NCI-H1105 (cell line): ENCODE data around the gene MLLT10.

Experiments
- DNase-seq: peaks from one replicate; lab custom pipeline; 2025; lab: John Stamatoyannopoulos, UW

MLLT10 gene

DNA sequence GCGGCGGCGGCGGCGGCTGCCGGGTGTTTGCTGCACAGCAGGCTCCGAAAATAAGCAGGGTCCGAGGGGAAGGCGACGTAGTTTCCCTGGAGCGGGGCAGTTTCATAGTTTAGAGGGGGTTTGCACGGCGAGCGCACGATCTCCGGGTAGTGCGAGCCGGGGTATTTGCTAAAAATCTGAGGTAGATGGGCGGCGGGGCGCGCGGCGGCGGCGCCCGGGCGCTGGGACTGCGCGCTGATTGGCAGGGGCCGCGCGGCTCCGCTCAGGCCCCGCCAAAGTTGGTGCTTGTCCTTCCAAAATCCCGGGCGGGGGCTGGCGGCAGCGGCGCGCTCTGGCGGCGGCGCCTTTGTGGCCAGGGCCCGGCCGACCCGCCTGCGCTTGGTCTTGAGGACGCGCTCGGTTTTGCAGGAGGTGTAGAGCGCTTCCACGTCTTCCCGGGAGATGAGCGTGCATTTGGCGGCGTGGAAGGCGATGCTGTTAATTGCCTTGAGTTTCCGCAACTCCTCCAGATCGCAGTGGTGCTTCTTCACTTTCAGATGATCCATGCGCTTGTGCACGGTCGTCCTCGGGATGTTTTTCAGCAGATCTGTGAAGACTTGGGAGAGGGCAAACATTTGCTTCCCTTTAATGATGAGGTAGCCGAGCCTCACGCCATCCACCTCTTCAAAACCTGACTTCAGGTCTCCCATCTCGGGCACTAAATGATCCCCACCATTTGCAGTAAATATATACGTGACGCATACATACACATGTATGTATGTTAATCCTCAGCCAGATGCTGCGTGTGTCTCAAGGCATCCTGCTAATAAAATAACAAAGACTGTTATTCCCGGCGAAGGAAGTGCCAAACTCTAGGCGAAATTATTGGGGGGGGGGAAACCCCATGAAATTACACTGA, 16.6 kb upstream of the MLLT10 start:
- DNase-seq = no peak

DNA sequence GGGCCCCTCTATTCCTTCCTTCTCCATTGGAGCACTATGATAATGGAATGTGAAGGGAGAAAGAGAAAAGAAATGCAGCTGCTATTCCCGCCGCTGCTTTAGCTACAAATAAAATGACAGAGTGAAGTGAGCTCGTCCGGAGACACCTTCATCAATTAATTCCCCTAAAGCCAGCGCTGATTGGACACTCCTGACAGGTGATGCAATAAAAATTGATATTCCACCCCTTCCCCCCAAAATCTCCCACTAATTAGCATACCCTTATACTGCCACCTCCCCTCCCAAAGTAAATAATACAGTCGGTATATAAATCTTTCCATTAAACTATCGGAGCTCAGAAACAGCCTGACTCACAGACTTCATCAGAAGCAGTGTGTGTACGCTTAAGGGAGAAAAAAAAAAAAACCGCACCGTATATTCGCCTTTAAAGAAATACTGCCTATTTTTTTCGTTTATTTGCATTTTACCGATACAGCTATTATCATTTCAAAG, 15.8 kb upstream of the MLLT10 start:
- peak; percentile 62 for DNase-seq

DNA sequence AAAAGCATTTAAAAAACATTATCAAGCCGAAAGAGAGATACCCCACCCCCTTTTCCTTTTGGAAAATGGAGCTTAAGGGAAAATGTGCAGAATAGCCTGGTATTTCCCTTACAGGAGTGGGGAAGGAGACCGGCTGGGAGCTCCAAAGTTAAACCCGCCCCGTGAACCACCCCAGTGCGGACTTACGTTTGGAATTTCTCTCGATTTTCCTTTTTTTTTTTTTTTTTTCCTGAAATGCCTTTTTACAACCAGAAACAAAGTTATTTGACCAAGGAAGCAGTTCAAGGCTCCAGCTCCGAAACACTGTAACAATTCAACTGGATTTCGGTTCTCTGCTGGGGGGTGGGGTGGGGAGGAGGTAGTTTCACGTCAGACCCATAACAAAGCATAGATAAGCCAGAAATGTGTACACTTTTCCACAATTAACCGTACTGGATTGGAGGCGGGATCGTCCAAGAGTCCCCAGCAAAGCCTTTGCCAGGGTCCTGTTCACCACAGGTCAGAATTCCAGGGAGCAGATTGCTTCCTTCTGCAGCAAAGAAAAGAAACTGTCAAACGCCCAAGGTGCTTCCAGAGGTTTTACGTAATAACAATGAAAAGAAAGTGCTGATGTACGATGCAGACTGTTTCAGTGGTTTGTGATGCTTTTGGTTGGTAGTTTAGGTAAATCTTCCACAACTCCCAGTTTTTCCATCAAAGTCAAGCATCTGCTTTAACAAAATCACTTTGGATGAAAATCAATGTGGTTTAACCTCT, 15.2 kb upstream of the MLLT10 start:
- no peak for DNase-seq

DNA sequence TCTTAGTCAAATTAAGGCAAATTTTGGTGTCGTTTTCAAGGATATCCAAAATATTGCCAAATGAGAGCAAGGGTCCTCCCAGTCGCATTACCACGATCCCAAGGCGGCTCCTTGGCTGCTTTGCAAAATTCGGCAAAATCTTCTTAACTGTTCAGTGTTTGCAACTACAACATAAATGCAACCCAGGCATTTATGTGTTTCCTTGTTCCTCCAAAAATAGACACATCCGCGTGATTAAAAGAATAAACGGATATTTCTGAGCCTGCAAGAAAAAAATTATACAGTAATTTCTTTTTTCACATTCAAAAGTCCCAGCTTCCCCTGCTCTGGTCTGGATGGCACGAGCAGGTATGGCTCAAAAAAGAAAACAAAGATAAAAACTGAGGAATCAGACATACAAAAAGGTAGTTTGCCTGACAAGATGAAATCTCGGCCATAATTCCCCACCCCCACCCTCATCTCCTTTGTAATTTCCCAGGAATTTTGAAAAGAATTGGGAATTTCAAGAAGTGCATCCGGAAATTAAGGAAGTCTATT, 14.6 kb upstream of the MLLT10 start:
- DNase-seq = no peak

DNA sequence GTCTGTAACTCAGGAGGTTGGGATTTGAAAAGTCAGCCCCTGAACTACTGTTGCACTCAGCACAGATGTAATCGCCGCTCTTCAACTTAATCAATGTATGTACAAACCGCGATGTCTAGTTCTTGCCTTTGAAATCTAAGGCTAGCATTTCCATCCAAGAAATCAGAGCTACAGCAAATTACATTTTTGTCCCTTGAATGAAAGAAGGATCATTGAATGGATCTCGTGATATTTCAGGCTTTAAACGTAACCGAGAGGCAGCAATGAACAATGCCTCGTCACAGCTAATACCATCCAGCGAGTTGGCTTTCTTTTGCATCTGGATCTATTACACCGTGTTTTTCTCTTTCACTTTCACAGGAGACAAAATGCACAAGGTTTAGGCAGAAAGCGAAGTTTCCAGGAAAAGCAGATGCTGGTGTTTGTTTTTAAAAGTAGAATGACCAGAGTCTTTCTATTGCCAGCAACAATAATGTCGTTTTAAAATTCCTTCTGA, 14.0 kb upstream of the MLLT10 start:
- DNase-seq = no peak

DNA sequence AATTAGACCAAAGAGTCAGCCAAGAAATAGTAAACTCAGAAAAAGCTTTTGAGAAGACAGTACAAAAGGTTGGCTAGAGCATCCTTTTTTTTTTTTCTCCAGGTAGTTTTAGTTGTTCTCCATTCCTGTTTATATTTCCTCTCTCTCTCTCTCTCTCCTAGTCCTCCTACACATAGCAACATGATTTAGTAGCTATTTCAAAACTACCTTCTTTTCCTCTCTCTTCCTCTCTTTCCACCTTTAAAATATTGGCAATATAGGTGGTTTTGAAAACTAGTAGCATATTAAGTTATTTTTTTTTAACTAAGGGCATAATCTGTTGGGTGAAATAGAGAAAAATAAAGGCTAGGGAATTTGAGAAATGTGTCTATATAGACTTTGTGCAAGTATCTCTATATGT, 13.5 kb upstream of the MLLT10 start:
- no peak for DNase-seq

DNA sequence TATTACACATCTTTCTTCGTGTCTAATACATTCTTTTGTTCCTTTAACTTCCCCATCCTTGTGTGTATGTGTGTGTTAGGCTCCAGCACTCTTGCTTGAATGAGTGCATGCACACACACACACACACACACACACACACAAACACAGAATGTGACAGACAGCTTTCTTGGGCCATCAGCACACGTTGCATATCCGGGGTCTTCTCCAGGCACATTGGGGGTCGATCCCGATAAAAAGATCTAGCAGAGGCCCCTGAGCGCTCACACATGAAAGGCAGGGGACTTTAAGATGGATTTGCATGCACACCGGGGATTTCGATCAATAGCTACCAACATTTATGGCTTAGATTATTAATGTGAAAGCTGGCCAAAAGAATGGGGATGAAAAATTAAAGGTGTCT, 13.1 kb upstream of the MLLT10 start:
- DNase-seq = no peak

DNA sequence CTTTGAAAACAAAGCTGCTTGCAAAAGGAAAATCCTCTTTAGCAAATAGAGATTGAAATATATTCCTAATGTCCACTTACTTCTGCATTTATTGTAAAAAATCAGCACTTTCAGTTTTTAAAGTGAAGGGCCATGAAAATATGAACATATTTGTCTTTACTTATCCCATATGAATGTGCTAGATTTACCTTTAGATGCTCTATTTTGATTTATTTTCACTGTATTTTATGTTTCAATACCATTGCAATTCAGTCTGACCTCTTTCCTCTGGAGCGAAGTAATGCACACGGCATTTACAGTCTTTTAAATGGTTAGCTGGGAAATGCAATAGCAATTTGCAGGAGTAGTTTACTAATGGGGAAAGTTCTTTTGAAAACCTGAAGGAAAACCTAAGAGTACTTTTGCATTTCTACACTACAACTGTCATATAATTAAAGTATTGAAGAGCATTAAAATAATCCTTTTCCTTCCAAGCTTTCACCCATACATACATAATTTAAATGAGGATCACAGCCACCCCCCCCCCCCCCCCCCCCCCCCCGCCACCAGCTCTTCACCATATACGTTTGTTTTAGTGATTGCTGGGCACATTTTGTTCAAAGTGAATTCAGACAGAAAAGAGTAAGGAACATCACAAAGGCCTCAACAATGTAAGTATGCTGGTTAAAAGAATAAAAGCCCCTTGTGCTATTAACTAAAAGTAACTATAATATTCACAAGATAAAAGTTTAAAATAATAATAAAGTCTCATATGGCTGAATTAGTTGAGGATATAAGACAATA, 12.1 kb upstream of the MLLT10 start:
- no peak for DNase-seq

DNA sequence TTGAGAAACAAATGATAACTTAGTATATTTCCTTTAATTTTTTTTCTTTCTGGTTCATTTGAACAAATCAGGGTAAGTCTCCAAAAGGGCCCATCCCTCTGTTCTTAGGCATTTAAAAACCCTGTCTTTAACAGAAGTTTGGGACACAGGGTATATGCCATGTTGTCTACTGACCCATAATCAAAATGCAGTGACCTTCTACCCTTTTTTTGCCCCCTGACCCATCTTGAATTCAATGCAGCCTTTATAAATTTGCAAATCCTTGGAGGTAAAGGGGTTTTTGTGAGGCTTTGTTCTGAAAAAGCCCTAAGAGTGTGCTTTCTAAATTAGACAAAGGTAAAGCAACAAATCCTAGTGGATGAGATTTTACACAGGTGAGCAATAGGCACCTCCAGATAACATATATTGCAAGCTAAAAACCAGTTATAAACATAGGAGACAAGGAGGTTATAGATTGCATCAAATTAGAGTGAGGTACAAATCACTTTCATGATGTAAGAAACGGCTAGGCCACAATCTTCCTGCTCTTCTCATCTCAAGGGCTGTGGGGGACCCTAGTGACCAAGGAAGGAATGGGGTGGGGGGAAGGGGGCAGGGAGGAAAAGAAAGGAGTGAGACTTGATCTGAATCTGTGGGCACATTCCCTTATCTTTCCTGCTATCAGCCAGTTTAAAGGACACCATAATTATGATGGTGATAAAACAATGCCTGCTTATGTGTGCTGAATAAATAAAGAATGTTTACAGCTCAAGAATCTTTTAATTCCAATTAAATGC, 11.2 kb upstream of the MLLT10 start:
- DNase-seq = no peak

DNA sequence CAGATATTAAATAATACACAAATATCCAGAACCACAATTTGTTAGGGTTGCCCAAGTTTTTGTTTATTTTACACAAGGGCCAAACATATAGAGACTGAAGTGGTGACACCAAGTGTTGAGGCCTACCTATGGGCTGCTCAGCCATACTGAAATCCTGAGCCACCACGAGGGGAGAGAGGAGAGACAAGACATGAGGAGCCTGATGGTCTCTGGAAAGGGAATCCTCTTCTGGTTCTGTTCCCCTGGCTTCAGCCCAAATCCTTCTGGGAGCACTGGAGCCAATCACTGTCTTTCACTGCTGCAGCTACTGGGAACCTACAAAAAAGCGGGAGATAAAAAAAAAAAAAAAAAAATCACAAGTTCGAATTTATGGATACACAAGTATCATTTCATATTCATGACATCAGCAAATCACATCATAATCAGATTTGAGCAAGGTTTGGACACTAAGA, 10.4 kb upstream of the MLLT10 start:
- no peak for DNase-seq

DNA sequence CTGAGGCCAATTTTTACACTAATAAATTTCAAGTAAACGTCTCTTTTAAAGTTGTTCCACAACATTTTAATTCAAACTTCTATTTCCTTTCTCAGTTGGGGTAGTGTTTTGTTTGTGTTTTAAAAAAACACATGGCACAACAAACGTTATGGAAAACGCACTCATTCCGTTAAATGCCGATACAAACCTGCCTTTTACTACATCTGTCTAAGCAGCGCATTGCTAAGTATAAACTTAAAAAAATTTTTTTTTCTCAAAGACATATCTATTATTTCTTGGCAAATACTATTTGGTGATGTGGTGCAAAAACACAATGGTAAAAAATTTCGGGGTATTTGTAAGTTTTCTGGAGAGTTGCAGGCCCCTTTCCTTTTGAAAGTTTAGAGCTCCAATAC, 9.9 kb upstream of the MLLT10 start:
- DNase-seq = no peak

DNA sequence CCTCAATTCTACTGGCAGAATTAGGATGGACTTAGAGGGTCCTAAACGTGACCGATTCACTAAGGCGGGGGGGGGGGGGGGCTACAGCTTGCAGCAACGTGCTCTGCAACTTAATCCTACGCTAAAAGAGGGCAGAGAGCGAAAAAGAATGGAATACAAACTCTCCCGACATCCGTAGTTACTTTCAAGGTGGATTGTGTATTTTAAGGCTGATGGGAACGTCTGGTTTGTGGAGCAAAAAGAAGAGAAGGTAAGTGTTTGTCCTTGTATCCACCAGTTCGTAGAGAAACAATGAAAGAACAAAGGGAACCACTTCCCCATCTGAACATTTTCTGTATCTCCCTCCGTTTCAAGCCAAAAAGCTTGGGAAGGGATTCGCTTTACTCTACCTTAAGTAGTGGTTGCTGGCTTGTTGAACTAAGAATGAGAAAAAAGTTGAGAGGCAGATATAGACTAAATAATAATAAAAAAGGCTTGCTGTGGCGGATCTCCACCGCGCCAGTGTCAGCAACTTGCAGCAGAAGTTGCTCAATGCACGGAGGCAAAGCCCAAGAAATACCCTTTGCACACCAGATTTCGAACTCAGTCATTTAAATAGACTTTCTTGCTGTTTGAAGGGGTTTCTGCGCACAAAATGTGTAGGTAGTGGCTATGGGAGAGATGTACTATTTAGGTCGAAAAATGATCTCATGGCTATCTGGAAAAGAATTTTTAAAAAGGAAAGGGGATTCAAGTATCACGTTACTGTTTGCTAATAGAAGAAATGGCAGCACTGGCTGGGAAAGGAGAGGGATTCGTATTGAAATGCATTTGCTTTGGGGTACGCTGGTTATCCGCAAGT, 9.3 kb upstream of the MLLT10 start:
- DNase-seq = no peak

DNA sequence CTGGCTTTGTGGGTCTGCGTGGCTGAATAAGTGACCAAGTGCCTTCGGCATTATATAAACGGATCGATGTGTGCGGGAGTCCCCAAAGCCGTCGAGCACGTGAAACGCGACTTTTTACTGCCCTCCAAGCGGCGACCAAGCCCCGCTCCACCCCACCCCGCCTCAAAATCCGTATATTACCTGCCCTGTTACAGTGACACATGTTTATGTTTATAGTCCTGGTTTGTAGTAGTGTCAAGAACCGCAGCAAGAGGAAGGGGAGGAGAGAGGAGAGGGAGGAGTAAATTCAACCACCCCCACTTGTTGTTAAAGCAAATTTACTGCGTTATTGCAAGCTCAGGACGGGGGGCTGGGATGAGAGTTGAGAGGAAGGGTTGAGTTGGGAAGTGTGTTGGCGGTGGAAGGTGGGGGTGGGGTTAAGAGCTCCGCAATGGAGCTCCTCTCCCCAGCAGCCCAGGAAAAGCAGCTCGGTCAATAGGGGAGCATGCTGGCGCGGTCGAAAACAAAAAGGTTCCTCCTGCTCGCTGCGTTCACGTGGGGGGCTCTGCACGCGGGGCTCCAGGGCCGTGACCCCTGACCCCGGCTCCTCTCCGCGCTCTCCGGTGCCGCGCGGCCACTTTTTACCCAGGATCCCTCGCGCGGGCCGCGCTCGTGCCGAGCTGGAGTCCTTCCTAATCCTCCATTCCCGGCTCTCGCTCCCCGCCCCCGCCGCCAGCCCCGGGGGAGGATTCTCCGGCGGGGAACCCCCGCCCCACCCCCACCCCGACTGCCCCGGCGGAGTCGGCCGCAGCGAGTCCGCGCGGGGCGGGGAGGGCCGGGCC, 8.5 kb upstream of the MLLT10 start, which contains the start of gene SKIDA1:
SKIDA1 (minus strand) TSS at position 316 of the 821 bp plus-strand sequence. CDS start 7,860 bp downstream, outside the sequence.
- DNase-seq = peak; percentile 80

DNA sequence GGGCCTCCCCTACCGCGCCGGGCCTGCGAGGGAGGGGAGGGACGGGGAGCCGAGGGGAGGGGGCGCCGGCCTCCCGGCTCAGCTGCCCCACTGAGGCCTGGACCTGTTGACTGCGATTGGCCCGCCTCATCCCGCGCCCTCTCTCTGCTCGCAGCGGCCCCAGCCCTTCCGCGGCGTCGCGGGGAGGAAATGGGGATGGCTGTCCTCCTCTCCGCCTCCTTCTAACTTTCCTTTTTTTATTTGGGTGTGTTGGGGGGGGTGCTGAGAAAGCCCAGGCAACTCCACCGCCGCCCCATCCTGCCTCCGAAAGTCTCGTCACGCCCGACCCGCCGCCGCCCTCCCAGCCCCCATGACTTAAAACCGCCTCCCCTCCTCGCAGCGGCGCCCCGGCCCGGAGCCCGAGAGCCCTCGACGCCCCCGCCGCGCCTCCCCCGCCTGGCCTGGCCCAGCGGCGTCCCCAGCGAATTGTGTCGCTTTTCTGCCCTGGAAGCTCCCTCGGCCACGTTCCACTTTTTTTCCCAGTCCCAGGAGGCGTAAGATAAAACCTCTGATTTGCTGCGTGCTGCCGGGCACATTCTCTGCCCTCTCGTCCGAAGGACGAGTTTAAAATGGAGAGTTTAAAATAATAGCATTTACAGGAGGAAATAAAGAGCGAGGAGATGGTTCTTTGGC, 7.7 kb upstream of the MLLT10 start:
- peak; percentile 59 for DNase-seq

DNA sequence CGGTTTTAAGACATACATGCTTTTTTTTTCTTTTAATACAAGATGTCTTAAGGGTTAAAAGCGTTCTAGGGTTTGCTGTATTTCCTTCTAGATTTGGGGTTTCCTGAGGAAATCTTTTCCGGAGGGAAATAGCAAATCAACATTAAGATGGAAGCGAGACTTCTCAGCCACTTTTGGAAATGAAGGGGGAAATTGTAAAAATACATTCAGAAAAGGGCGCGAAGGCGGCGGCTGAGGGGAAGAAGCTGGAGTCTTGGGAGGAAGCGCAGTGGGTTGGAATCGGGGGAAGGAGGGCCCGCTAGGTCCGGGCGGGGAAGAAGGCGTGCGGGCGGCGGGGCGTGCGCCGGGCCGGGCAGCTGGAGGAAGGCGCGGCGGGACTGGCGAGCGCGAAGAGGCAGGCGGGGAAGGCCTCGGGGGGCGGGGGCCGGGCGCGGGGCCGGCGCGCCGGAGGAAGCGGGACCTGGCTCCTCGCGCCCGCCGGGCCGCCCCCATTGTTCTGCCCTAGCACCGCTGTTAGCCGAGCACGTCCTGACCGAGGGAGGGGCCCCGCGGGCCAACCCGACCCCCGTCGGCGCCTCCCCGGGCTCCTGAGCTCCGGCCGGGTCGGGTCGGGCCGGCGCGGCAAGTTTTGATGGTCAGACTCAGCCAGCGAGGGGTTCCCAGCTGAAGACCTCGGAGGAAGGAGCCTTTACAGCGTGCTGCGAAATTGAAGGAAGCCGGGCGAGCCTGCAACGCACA, 7.0 kb upstream of the MLLT10 start:
- no peak for DNase-seq

DNA sequence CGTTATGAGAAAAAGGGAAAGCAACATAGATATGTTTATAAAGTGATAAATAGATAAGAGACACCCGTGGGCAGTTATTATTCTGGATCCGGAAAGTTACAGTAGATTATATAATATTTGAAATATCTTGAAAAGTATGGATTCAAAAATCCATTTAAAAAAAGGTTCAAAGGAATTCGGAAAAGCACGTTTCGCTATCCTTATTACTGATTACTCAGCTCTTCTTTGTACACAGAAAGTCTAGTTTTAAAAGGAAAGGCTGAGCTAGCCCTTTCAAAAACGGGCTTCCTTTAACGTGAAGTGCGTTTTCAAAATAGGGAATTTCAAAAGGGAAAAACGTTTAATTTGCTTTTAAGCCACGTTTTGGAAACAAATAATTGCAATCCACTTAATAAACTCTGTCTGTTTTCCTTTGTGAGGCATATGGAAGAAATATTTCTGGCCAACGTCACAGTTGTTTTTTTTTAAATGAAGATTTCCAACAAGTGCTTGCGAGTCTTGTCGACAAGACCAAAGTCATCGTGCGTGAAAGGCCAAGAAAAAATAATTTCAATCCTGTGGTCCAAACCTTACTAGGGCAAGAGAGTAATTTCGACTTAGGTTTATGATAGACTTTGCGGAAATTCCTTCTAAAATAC, 6.3 kb upstream of the MLLT10 start:
- no peak for DNase-seq
